GM23338 (cell line): Measurements from ENCODE around the gene FUZ. TPM values are rescaled to one million over a fixed set of nuclear protein-coding genes. Genes with fewer than 3 reads are reported as not detected.

Experiments
- ATAC-seq: fragments of 200-7000 bp; cut with Tn5 transposase; 3 replicates; pipeline ENCODE4 v1.9.1; 2020
- DNase-seq: peaks from one replicate; pipeline ENCODE4 v3.0.0-alpha.2; 2015; ENCODE audit warnings: low spot score
- H2AFZ ChIP-seq: fragments of 200-600 bp; sonication (generic); 2 replicates; pipeline ENCODE4 v1.8.0; 2016; ENCODE audit warnings: antibody characterized with exemption, mild to moderate bottlenecking, moderate library complexity
- H3F3A ChIP-seq: fragments of 200-600 bp; sonication (generic); replicated peaks from 2 replicates; pipeline ENCODE4 v1.8.0; 2017; ENCODE audit warnings: antibody characterized with exemption, mixed run types, low read depth
- H3K27ac ChIP-seq: fragments of 200-600 bp; sonication (generic); 2 replicates; pipeline ENCODE4 v1.6.1; 2016; ENCODE audit warnings: low read depth
- H3K27me3 ChIP-seq: fragments of 200-600 bp; sonication (generic); 2 replicates; pipeline ENCODE4 v1.8.0; 2016; ENCODE audit warnings: mild to moderate bottlenecking, mixed run types, moderate library complexity; ENCODE audit not compliant: insufficient read depth
- H3K36me3 ChIP-seq: fragments of 200-600 bp; sonication (generic); 2 replicates; pipeline ENCODE4 v1.8.0; 2016; ENCODE audit warnings: mild to moderate bottlenecking; ENCODE audit not compliant: insufficient read depth
- H3K4me1 ChIP-seq: fragments of 200-600 bp; sonication (generic); 2 replicates; pipeline ENCODE4 v1.8.0; 2016; ENCODE audit warnings: mild to moderate bottlenecking, moderate library complexity; ENCODE audit not compliant: insufficient read depth
- H3K4me2 ChIP-seq: fragments of 200-600 bp; sonication (generic); 2 replicates; pipeline ENCODE4 v1.7.1; 2017; ENCODE audit warnings: mixed run types
- H3K4me3 ChIP-seq: fragments of 200-600 bp; sonication (generic); 2 replicates; pipeline ENCODE4 v1.6.1; 2016; ENCODE audit warnings: mixed run types
- H3K79me2 ChIP-seq: fragments of 200-600 bp; sonication (generic); replicated peaks from 2 replicates; pipeline ENCODE4 v1.8.0; 2017; ENCODE audit warnings: mild to moderate bottlenecking; ENCODE audit not compliant: insufficient read depth
- H3K9me2 ChIP-seq: fragments of 200-600 bp; sonication (generic); 2 replicates; pipeline ENCODE4 v1.8.0; 2017; ENCODE audit not compliant: insufficient read depth
- H4K20me1 ChIP-seq: fragments of 200-600 bp; sonication (generic); replicated peaks from 2 replicates; pipeline ENCODE4 v1.8.0; 2017; ENCODE audit warnings: mild to moderate bottlenecking; ENCODE audit not compliant: insufficient read depth
- H3K27ac Mint-ChIP-seq: 2 replicates; pipeline ENCODE4 v1.8.0; 2020; ENCODE audit warnings: inconsistent platforms, mild to moderate bottlenecking, moderate library complexity, mixed read lengths
- H3K27me3 Mint-ChIP-seq: 3 replicates; pipeline ENCODE4 v1.8.0; 2022; ENCODE audit warnings: low read depth, mild to moderate bottlenecking, moderate library complexity, mixed read lengths, inconsistent platforms; ENCODE audit not compliant: insufficient read depth, poor library complexity
- H3K36me3 Mint-ChIP-seq: 3 replicates; pipeline ENCODE4 v1.8.0; 2021; ENCODE audit warnings: low read depth, mild to moderate bottlenecking, inconsistent platforms, moderate library complexity, mixed read lengths
- H3K4me1 Mint-ChIP-seq: 3 replicates; pipeline ENCODE4 v1.8.0; 2020; ENCODE audit warnings: mild to moderate bottlenecking, inconsistent platforms, mixed read lengths
- H3K4me3 Mint-ChIP-seq: 3 replicates; pipeline ENCODE4 v1.8.0; 2021; ENCODE audit warnings: moderate library complexity, mild to moderate bottlenecking, inconsistent platforms, mixed read lengths
- H3K9me3 Mint-ChIP-seq: 3 replicates; pipeline ENCODE4 v1.8.0; 2020; ENCODE audit warnings: moderate library complexity, mild to moderate bottlenecking, inconsistent platforms, mixed read lengths
- CREB1 ChIP-seq: fragments of 250-450 bp; sonication (Bioruptor Pico); IDR thresholded peaks from 2 replicates; pipeline ENCODE4 v1.5.0; 2020; ENCODE audit warnings: low read depth, mild to moderate bottlenecking, moderate library complexity
- EZH2 ChIP-seq: fragments of 200-600 bp; sonication (generic); IDR thresholded peaks from one replicate; pipeline ENCODE4 v1.8.0; 2017; ENCODE audit warnings: antibody characterized with exemption, mild to moderate bottlenecking, low read depth; ENCODE audit not compliant: unreplicated experiment
- EZH2phosphoT487 ChIP-seq: fragments of 200-600 bp; sonication (generic); IDR thresholded peaks from one replicate; pipeline ENCODE4 v1.8.1; 2018; ENCODE audit warnings: antibody characterized with exemption; ENCODE audit not compliant: unreplicated experiment
- JUNB ChIP-seq: IDR thresholded peaks from one replicate; pipeline ENCODE4 v1.6.1; 2016; ENCODE audit warnings: antibody characterized with exemption; ENCODE audit not compliant: unreplicated experiment
- NANOG ChIP-seq: IDR thresholded peaks from 2 replicates; pipeline ENCODE4 v1.6.1; 2016; ENCODE audit warnings: antibody characterized with exemption, borderline replicate concordance
- STAT1 ChIP-seq: IDR thresholded peaks from one replicate; pipeline ENCODE4 v1.6.1; 2016; ENCODE audit warnings: antibody characterized with exemption; ENCODE audit not compliant: unreplicated experiment
- ZNF114 ChIP-seq: fragments of 250-450 bp; sonication (Bioruptor Pico); IDR thresholded peaks from 2 replicates; pipeline ENCODE4 v1.5.0; 2020; ENCODE audit warnings: mild to moderate bottlenecking, moderate library complexity
- ZNF331 ChIP-seq: fragments of 250-450 bp; sonication (Bioruptor Pico); IDR thresholded peaks from 2 replicates; pipeline ENCODE4 v1.5.0; 2020; ENCODE audit warnings: low read depth, mild to moderate bottlenecking, moderate library complexity
- polyA plus RNA-seq: library from polyadenylated mRNA; unstranded; fragments of >200 nt; fragmentation: Nextera tagmentation; extraction: Ambion mirVana; gene quantifications from 2 replicates; pipeline ENCODE4 v1.2.1, GENCODE V29; 2016
- total RNA-seq: library from RNA; depleted of rRNA; stranded (reverse); fragments of >200 nt; shearing (Covaris generic); gene quantifications from 2 replicates; pipeline ENCODE4 v1.2.3, GENCODE V29; 2014
- TF ChIP-seq, protein P1 (sequence below): IDR thresholded peaks from one replicate; pipeline ENCODE4 v1.6.1; 2018; ENCODE audit warnings: antibody characterized with exemption; ENCODE audit not compliant: unreplicated experiment
- TF ChIP-seq, protein P2 (sequence below): fragments of 250-450 bp; sonication (Bioruptor Pico); IDR thresholded peaks from 2 replicates; pipeline ENCODE4 v1.5.0; 2020; ENCODE audit warnings: mild to moderate bottlenecking, moderate library complexity

Gene FUZ
- total and polyA plus RNA-seq, 2 experiments from 2014 or later, result 24.3 to 34.8 TPM

DNA sequence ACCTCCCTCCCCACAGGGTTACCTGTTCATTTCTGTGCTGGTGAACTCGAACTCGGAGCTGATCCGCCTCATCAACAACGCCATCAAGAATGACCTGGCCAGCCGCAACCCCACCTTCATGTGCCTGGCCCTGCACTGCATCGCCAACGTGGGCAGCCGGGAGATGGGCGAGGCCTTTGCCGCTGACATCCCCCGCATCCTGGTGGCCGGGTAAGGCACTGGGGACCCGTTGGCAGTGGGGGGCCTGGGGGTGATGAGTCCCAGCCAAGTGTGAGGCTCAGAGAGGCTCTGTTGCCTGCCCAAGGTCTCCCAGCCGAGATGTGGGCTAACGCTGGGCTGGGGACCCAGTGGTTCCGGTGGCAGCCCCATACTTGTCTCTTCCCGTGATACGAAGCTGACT, 30.6 kb downstream of the FUZ start:
- Mint-ChIP-seq H3K9me3 (no peaks in the 10 kb centered on the region; the same call in 2 of the 3 replicates), H3K27ac (no peak overlapping the region), H3K4me1 (peaks cover 9% of the 10 kb centered on the region), H3K4me3 (no peak overlapping the region), H3K27me3 (peaks cover 7% of the 10 kb centered on the region), H3K36me3 (peaks cover 35% of the 10 kb centered on the region)
- peaks cover 11% of the 10 kb centered on the region; the same call in 1 of the 2 replicates for H3K36me3 ChIP-seq
- no peak for ATAC-seq
- H3K9me2 ChIP-seq, result no peaks in the 10 kb centered on the region
- no peaks in the 10 kb centered on the region for H3K4me1 ChIP-seq
- H3K27ac ChIP-seq, result no peak overlapping the region
- no peak for TF ChIP-seq STAT1
- TF ChIP-seq, protein P1, sequence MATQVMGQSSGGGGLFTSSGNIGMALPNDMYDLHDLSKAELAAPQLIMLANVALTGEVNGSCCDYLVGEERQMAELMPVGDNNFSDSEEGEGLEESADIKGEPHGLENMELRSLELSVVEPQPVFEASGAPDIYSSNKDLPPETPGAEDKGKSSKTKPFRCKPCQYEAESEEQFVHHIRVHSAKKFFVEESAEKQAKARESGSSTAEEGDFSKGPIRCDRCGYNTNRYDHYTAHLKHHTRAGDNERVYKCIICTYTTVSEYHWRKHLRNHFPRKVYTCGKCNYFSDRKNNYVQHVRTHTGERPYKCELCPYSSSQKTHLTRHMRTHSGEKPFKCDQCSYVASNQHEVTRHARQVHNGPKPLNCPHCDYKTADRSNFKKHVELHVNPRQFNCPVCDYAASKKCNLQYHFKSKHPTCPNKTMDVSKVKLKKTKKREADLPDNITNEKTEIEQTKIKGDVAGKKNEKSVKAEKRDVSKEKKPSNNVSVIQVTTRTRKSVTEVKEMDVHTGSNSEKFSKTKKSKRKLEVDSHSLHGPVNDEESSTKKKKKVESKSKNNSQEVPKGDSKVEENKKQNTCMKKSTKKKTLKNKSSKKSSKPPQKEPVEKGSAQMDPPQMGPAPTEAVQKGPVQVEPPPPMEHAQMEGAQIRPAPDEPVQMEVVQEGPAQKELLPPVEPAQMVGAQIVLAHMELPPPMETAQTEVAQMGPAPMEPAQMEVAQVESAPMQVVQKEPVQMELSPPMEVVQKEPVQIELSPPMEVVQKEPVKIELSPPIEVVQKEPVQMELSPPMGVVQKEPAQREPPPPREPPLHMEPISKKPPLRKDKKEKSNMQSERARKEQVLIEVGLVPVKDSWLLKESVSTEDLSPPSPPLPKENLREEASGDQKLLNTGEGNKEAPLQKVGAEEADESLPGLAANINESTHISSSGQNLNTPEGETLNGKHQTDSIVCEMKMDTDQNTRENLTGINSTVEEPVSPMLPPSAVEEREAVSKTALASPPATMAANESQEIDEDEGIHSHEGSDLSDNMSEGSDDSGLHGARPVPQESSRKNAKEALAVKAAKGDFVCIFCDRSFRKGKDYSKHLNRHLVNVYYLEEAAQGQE, result no peak
- no peak for TF ChIP-seq EZH2phosphoT487
- no peak for TF ChIP-seq NANOG
- TF ChIP-seq ZNF331, result no peak
- no peak for TF ChIP-seq JUNB
- no peak for TF ChIP-seq CREB1 (CRISPR knock-in tag)
- no peak for TF ChIP-seq ZNF114 (CRISPR knock-in tag)
- TF ChIP-seq, protein P2, sequence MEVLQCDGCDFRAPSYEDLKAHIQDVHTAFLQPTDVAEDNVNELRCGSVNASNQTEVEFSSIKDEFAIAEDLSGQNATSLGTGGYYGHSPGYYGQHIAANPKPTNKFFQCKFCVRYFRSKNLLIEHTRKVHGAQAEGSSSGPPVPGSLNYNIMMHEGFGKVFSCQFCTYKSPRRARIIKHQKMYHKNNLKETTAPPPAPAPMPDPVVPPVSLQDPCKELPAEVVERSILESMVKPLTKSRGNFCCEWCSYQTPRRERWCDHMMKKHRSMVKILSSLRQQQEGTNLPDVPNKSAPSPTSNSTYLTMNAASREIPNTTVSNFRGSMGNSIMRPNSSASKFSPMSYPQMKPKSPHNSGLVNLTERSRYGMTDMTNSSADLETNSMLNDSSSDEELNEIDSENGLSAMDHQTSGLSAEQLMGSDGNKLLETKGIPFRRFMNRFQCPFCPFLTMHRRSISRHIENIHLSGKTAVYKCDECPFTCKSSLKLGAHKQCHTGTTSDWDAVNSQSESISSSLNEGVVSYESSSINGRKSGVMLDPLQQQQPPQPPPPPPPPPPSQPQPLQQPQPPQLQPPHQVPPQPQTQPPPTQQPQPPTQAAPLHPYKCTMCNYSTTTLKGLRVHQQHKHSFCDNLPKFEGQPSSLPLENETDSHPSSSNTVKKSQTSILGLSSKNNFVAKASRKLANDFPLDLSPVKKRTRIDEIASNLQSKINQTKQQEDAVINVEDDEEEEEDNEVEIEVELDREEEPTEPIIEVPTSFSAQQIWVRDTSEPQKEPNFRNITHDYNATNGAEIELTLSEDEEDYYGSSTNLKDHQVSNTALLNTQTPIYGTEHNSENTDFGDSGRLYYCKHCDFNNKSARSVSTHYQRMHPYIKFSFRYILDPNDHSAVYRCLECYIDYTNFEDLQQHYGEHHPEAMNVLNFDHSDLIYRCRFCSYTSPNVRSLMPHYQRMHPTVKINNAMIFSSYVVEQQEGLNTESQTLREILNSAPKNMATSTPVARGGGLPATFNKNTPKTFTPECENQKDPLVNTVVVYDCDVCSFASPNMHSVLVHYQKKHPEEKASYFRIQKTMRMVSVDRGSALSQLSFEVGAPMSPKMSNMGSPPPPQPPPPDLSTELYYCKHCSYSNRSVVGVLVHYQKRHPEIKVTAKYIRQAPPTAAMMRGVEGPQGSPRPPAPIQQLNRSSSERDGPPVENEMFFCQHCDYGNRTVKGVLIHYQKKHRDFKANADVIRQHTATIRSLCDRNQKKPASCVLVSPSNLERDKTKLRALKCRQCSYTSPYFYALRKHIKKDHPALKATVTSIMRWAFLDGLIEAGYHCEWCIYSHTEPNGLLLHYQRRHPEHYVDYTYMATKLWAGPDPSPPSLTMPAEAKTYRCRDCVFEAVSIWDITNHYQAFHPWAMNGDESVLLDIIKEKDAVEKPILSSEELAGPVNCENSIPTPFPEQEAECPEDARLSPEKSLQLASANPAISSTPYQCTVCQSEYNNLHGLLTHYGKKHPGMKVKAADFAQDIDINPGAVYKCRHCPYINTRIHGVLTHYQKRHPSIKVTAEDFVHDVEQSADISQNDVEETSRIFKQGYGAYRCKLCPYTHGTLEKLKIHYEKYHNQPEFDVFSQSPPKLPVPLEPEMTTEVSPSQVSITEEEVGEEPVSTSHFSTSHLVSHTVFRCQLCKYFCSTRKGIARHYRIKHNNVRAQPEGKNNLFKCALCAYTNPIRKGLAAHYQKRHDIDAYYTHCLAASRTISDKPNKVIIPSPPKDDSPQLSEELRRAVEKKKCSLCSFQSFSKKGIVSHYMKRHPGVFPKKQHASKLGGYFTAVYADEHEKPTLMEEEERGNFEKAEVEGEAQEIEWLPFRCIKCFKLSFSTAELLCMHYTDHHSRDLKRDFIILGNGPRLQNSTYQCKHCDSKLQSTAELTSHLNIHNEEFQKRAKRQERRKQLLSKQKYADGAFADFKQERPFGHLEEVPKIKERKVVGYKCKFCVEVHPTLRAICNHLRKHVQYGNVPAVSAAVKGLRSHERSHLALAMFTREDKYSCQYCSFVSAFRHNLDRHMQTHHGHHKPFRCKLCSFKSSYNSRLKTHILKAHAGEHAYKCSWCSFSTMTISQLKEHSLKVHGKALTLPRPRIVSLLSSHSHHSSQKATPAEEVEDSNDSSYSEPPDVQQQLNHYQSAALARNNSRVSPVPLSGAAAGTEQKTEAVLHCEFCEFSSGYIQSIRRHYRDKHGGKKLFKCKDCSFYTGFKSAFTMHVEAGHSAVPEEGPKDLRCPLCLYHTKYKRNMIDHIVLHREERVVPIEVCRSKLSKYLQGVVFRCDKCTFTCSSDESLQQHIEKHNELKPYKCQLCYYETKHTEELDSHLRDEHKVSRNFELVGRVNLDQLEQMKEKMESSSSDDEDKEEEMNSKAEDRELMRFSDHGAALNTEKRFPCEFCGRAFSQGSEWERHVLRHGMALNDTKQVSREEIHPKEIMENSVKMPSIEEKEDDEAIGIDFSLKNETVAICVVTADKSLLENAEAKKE (CRISPR knock-in tag), result no peak
- no peak for TF ChIP-seq EZH2
- peaks cover 4% of the 10 kb centered on the region; the same call in 1 of the 2 replicates for H3K79me2 ChIP-seq
- H3K27me3 ChIP-seq, result no peaks in the 10 kb centered on the region
- H4K20me1 ChIP-seq, result peaks cover 4% of the 10 kb centered on the region; the same call in 1 of the 2 replicates
- H2AFZ ChIP-seq, result no peak overlapping the region
- H3K4me2 ChIP-seq, result no peak overlapping the region
- H3F3A ChIP-seq, result no peaks in the 10 kb centered on the region
- no peak for DNase-seq
- no peak overlapping the region for H3K4me3 ChIP-seq
